Fibroblast of the aortic adventitia (primary cell): ENCODE data around the gene SLC11A2. TPM values are rescaled to one million over a fixed set of nuclear protein-coding genes. Genes with fewer than 3 reads are reported as not detected.

Source experiments
- DNase-seq: peaks from one replicate; pipeline ENCODE4 v3.0.0-alpha.2; 2010; ENCODE audit warnings: low read depth
- H3K4me3 ChIP-seq: 2 replicates; pipeline ENCODE4 v1.5.1; 2011; ENCODE audit warnings: low read depth, mild to moderate bottlenecking, control low read depth, low read length, moderate library complexity
- CTCF ChIP-seq: IDR thresholded peaks from 2 replicates; pipeline ENCODE4 v1.5.1; 2011; ENCODE audit warnings: mild to moderate bottlenecking, low read length, control low read depth, inconsistent platforms; ENCODE audit not compliant: insufficient read depth
- total RNA-seq: library from RNA; depleted of rRNA; stranded (reverse); fragments of >200 nt; gene quantifications from 2 replicates; pipeline ENCODE4 v1.2.3, GENCODE V29; 2012; ENCODE audit warnings: low replicate concordance

SLC11A2 gene
- total RNA-seq, 1 donor, result 50.7 TPM

- peak; percentile 69 for TF ChIP-seq CTCF
- DNase-seq, result peak; percentile 75
- H3K4me3 ChIP-seq, result no peak overlapping the region
Measured at GRCh38 chr12:50986966-50987737, 39.0 kb downstream of the SLC11A2 start.

- H3K4me3 ChIP-seq, result no peak overlapping the region
- TF ChIP-seq CTCF, result no peak
- peak; percentile 81 for DNase-seq
Measured at GRCh38 chr12:50985322-50985721, 40.9 kb downstream of the SLC11A2 start.

GRCh38 chr12:50984586-50985298 is 41.4 kb downstream of the SLC11A2 start:
- no peak for TF ChIP-seq CTCF
- DNase-seq, result no peak
- H3K4me3 ChIP-seq, result no peak overlapping the region

- DNase-seq, result no peak
- H3K4me3 ChIP-seq, result no peak overlapping the region
- TF ChIP-seq CTCF, result no peak
Measured at GRCh38 chr12:50981319-50982239, 44.6 kb downstream of the SLC11A2 start.

GRCh38 chr12:50980545-50980944 is 45.6 kb downstream of the SLC11A2 start:
- no peak for TF ChIP-seq CTCF
- H3K4me3 ChIP-seq, result no peak overlapping the region
- DNase-seq, result no peak

- H3K4me3 ChIP-seq, result no peak overlapping the region
- TF ChIP-seq CTCF, result no peak
- no peak for DNase-seq
Measured at GRCh38 chr12:50979369-50980052, 46.7 kb downstream of the SLC11A2 start.
